Measurements from ENCODE around the gene CRYBB2.
"Not testable (repeated sequence)": the region's sequence is repeated elsewhere in the genome, so short reads cannot be mapped to it uniquely, and the experiment has no call there.

The CRYBB2 gene

DNA sequence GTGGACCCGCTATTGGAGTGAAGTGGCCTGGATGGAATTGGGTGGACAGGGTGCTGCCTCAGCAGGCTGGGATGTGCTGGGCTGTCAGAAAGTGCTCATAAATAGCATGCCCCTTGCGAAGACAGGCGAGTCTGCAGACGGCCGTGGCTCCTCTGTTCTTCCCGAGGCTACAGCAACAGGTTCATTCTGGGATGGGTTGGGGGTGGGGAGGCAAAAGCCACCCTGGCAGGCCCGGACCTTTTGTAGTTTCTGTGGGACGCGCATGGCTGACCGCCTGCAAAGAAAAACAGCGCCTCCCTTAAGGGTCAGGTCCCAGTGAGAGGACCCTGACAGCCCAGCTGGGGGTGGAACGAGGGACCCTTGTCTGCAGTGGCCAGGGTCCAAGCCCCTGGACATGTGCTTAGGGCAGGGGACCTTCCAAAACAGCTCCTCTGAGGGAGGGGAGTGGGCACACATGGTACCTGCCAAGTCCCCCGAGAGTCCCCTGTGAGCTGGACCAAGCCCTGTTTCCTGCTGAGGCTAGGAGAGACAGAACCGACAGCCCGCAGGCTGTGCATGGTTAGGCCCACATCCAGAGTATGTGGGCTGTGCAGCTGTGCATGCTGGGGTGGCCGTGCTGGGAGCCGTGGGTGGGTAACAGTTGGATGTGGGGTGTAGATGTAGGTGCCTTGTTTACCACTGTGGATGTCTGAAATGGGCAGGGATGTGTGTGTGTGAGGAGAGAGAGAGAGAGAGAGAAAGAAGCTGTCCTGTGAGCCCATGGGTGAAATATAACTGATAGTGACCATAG, 19.5 kb upstream of the CRYBB2 start, which contains the start of gene CRYBB3:
Gene CRYBB3 (plus strand): TSS at position 128 of the 790 bp plus-strand sequence. CDS start 1,539 bp downstream, outside the sequence.
- DNase-seq (ENCODE audit: low read depth in 2 of 2), result no peak

DNA sequence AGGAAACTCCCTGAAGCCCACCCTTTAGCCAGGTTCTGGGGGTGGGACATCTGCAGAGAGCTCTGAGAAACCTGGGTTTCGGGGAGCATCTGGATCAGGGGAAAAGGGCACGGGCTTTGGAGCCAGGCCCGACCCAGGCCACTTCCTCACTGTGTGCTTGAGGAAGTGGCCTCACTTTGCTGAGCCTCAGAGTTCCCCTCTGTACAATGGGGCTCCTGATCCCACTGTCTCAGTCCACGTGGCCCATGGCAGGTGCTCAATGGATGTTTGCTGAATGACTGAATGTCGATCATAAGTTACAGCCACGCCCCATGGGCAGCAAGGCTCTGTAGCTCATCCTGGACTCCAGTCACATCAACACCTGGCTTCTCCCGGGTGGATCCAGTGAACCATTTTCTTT, 18.5 kb upstream of the CRYBB2 start:
- no peak for DNase-seq (ENCODE audit: low read depth in 2 of 2)

DNA sequence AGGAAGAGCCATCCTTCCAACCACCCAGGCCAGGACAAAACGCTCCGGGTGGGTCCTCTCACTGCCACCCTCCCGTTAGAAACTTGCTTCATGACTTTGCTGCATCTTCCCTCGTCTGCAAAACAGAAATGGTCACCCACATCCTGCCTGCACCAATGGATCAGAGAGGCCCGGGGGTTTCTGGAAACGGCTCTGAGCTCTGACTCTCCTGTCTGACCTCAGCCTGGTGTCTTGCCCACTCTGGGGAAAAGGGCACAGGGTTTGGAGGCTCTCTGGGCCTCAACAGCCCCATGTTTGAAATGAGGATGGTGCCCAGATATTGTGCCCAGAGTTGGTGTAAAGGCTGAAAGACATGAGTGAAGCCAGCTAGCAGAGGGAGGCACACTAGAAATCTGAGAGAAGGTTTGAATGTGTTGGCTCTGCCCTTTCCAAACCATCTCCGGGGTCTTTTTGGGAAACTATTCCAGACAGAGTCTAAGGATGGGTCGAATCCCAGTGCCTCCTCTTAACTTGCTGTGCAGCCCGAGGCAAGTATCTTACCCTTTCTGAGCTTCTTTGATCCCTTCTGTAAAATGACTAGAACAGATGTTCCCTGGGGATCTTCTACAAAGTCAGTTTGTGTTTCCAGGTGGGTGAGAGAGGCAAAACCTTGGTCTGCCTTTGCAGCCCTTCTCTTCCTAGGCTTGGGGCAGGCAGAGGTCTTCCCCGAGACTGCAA, 17.7 kb upstream of the CRYBB2 start:
- DNase-seq (ENCODE audit: low read depth in 2 of 2), result no peak

DNA sequence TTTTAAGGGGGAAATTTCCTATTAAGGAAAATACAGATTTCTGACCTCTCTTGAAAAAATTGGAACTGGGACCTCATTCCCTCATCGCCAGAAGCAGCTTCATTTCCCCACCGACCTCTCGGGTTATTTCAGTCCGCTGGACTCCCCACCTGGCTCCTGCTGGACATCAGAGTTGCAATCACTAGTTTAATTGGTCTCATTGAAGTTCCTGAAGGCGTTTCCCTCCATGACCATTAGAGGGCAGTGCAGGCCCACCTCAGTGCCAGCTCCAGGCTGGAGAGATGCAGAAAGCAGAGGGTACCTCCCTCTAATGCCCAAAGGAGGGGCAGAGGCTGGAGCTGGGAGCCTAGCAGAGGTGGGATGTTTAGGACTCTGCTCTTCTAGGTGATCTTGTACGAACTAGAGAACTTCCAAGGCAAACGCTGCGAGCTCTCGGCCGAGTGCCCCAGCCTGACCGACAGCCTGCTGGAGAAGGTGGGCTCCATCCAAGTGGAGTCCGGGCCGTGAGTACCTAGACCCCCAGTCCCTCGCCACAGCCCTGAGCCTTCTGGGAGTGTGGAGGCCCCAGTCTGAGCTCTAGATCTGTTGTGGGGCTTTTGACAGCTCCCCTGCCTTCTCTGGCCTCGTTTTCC, 17.0 kb upstream of the CRYBB2 start:
- DNase-seq (ENCODE audit: low read depth in 2 of 2), result peak in 1 of 2 donors; percentile 3

DNA sequence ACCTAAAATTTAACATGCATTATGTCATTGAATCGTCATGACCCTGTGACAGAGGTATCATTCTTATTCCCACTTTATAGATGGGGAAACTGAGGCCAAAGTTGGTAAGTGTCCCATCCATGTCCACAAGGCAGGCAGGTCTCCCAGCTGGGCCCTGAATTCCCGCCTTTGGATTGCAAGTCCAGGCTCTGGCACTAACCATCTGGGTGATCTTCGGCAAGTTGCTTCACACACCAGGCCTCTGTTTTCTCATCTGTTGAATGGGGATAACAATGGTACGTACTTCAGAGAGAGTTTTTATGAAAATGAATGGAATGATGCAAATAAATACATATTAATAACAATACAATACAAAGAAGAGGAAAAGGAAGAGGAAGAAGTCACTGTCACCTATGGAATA, 16.4 kb upstream of the CRYBB2 start:
- no peak for DNase-seq (ENCODE audit: low read depth in 2 of 2)

GRCh38 chr22:25204547-25204946, 14.9 kb upstream of the CRYBB2 start:
- DNase-seq (ENCODE audit: low read depth in 2 of 2), result not testable (repeated sequence)

DNA sequence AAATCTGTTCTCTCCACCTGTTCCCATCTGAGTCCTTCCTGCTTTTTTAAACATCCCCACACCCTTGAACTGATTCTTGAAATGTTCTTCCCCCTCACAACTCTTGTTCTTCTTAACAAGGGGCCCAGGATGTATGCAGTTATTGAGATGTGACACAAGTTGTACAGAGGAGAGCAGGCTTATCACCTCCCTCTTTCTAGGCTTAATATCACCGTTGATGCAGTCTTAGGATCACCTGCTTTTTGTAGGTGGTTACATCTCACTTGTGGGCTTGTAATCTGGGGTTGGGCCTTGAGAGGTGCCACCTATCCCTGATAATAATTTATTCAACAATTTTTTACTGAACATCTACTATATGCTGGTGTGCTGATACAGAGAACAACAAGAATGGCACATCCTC, 13.6 kb upstream of the CRYBB2 start:
- no peak for DNase-seq (ENCODE audit: low read depth in 2 of 2)

DNA sequence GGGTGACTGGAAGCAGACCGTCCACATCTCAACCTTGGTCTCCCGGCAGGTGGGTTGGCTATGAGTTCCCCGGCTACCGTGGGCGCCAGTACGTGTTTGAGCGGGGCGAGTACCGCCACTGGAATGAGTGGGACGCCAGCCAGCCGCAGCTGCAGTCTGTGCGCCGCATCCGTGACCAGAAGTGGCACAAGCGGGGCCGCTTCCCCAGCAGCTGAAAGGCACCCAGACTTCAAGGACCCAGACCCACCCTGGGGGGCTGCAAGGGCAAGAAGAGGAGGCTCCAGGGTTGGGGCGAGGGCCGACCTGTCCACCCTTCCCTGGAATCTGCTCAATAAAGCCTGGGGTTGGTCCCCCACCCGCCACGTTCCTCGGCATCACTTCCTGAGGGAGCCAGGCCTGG, 12.4 kb upstream of the CRYBB2 start:
- no peak for DNase-seq (ENCODE audit: low read depth in 2 of 2)

GRCh38 chr22:25207553-25208157, 11.8 kb upstream of the CRYBB2 start:
- no peak for DNase-seq (ENCODE audit: low read depth in 2 of 2)

DNA sequence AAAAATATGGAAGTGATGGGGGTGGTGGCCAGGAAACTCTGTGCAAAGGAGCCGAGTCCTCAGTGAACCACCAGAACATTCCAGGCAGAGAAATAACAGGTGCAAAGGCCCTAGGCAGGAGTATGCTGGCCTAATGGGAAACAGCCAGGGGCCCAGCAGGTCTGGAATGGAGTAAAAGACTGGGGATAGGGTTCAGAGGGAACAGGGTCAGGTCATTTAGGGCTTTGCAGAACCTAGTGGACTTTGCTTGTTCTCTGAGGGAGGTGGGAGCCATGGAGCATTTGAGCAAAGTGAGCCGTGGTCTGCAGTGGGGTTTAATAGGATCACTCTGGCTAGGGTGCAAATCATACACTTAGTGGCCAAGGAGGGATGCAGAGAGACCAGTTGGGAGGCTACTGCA, 11.1 kb upstream of the CRYBB2 start:
- no peak for DNase-seq (ENCODE audit: low read depth in 2 of 2)

DNA sequence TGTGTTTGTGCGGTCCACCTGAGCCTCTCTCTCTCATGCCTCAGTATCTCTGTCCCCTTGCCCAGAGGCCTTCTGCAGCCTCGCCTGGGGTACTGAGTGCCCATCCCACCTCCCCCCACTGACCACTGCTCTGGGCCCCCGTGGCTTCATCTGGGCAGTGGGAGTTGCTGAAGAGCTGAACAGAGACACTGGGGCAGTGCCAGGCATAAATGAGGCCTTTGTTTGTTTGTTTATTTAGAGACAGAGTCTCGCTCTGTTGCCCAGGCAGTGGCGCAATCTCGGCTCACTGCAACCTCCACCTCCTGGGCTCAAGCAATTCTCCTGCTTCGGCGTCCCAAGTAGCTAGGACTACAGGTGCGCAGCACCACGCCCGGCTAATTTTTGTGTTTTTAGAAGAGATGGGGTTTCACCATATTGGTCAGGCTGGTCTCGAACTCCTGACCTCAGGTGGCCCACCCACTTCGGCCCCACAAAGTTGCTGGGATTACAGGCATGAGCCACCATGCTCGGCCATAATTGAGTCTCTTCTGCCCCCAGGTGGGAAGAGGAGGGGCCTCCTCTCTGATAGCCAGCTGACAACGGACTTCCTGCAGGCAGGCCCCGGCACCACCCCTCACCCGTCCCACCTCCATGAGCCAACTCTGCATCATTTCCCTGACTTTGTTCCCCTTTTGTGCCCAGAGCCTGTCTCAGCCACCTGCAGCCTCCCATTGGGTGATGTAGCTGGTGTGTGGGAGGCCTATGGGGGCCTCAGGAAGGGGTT, 10.5 kb upstream of the CRYBB2 start:
- DNase-seq (ENCODE audit: low read depth in 2 of 2), result no peak

GRCh38 chr22:25210793-25211192, 8.6 kb upstream of the CRYBB2 start:
- DNase-seq (ENCODE audit: low read depth in 2 of 2), result no peak

DNA sequence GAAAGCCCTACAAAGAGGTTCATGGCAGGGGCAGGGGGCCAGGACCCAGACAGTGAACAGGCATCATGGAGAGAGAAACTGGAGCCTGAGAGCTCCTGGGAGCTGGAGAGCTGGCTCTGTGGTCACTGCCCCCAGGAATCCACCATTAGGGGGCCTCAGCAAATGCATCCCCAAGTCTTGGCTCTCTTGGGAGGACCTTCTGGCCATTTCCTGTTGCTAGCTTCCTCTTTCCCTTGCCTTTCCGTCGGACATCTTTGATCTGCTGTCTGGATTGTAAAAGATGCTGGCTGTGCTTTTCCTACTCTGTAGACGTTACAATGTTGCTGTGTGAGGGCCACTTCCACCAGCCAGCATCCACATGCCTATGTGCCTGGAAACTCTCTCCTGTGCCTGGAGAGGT, 7.1 kb upstream of the CRYBB2 start:
- DNase-seq (ENCODE audit: low read depth in 2 of 2), result no peak

GRCh38 chr22:25213221-25213620, 6.2 kb upstream of the CRYBB2 start:
- DNase-seq (ENCODE audit: low read depth in 2 of 2), result no peak

DNA sequence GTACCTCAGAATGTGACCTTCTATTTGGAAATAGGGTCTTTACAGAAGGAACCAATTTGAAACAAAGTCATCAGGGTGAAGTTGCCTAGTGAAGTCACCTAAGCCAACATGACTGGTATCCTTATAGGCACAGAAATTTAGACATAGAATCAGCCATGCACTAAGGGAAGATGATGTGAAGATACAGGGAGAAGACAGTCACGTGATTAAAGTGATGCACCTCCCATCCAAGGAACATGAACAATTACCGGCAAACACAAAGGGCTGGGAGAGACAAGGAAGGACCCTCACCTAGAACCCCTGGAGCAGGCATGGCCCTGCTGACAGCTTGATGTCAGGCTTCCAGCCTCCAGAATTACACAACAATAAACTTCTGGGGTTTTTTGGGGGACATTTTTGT, 3.2 kb upstream of the CRYBB2 start:
- DNase-seq (ENCODE audit: low read depth in 2 of 2), result no peak

GRCh38 chr22:25219948-25220442, 556 bp downstream of the CRYBB2 start:
- no peak for DNase-seq (ENCODE audit: low read depth in 2 of 2)

DNA sequence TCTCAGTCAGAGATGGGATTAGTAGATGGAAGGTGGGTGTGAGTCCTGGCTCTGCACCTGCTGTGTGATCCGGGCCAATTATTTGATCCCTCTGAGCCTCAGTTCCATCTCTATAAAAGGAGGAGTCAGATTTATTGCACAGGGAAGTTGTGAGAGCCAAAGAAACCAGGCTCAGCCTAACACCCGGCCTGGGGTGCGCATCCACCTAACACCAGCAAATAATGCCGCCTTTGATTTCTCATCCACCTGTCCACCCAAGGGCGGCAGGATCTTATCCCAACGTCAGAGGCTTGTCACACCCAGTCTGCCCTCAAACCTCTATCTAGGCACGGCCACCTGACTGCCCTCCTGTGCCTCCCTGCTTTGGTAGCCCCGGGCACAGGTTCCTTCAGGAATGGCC, 2.4 kb downstream of the CRYBB2 start:
- no peak for DNase-seq (ENCODE audit: low read depth in 2 of 2)

DNA sequence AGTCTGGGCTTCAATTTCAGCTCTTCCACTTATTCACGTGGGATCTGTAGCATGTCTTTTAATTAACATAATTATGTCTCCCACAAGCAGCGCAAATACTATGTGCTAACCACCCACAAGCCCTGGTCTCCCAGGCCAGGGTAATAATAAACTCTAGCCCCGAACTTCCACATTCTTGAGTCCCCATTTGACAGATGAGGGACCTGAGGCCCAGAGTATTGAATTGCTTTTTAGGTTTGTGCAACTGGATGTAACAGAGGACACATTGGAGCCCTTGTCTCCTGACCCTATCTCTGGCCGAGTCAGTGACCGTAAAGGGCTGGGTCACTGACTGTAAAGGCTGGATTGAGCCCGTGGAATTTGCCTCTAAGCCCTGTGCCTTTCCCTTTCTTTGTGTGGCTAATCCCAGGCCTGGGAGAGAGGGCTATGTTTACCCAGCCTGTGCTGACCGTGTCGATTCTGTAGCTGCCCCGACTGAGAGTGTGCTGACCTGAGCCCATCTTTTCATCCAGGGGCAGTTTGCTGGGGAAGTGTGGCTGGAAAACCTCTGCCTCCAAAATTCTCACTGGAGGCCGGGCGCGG, 3.9 kb downstream of the CRYBB2 start:
- no peak for DNase-seq (ENCODE audit: low read depth in 2 of 2)

GRCh38 chr22:25228822-25229221, 9.4 kb downstream of the CRYBB2 start:
- no peak for DNase-seq (ENCODE audit: low read depth in 2 of 2)

DNA sequence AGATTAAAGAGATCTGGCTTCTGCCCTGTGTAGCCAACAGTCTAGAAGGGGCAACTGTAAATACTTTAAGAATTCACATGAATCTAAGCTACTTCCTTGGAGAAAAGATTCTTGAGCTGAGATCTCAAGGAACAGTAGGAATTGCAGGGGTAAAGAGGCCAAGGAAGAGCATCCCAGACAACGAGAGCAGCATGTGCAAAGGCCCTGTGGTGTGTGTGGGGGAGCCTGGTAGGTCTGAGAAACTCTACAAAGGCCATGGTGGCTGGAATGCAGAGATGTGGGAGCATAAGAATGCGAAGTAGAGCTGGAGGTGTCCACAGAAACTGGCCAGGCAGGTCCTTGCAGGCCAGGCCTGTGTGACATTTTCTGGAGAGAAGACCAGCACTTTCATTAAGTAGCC, 11.3 kb downstream of the CRYBB2 start:
- not testable (repeated sequence) for DNase-seq (ENCODE audit: low read depth in 2 of 2)

DNA sequence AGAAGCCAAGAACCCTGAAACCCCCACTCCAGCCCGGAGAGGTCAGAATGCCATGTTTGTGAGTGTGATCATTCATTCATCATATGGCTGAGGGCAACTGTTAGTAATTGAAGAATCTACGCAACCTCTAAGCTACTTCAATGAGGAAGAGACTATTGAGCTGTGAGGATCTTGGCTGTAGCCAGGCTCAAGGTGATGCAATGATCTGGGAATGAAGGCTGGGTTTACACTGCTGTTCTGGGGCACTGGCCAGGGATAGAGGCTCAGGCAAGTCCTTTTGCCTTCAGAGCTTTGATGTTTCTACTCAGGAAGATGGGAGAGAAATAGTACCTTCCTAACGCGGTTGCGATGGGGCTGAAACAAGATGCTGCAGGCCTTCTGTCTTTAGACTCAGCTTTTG, 12.9 kb downstream of the CRYBB2 start:
- DNase-seq (ENCODE audit: low read depth in 2 of 2), result no peak

All from stimulated activated CD8-positive, alpha-beta memory T cell treated with anti-CD3 and anti-CD28 coated beads, Interleukin-15, amount 100 ng/mL, for 4 hours (primary cell).